HG03135 (cell line): Measurements from ENCODE around the gene GRIFIN.
"Not testable (repeated sequence)": the region's sequence is repeated elsewhere in the genome, so short reads cannot be mapped to it uniquely, and the experiment has no call there.

Experiments used
- ATAC-seq: cut with Tn5 transposase; IDR thresholded peaks from one replicate; pipeline ENCODE4 v1.9.1; 2021; ENCODE audit warnings: mild to moderate bottlenecking, moderate library complexity; ENCODE audit not compliant: unreplicated experiment

The GRIFIN gene

DNA sequence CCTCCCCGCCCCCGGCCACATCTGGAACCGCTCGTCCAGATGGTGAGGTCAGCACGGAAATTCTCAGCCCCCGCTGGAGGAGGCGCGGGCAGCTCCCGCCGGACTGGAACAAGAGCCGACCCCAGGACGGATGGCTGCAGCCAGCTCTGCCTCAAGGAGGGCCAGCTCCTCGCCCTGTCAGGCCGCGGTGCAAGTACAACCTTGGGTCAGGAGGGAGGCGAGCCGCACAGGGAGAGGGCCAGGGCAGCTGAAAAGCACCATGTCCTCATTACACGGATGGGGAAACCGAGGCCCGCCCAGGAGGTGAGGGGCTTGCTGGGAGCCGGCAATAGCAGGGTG, 3.8 kb upstream of the GRIFIN start:
- no peak for ATAC-seq

DNA sequence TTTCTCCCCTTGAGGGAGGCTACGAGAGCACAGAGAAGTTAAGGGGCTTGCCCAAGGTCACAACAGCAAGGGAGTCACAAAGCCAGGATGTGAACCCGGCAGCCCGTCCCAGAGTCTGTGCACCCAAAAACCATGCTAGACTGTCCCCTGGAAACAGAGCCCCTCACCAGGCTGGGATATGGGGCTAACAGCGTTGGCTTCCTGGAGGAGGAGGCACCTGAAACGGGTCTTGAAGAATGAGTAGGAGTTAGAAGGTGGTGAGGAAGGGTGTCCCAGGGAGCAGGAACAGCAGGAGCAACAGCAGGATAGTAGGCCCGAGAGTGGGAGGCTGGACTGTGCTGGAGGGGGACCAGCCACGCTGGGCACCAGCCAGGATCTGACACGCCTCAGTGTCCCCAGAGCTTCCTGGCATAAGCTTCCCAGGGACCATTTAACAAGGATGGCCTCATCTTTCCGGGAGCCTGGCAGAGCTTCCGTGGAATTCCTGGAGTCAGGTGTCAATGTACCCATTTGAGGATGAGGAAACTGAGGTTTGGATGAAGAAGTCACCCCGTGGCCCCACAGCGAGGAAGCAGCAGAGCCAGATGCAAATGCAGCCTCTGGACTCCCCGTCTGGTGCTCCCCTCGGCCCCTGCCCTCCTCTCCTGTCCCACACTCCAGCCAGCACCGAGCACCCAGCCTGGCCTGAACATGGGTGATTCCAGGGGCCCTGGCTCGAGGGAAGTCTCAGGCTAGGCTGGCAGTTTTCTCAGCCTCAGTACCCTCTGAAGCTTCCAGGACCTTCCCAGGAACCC, 3.3 kb upstream of the GRIFIN start:
- ATAC-seq: no peak

DNA sequence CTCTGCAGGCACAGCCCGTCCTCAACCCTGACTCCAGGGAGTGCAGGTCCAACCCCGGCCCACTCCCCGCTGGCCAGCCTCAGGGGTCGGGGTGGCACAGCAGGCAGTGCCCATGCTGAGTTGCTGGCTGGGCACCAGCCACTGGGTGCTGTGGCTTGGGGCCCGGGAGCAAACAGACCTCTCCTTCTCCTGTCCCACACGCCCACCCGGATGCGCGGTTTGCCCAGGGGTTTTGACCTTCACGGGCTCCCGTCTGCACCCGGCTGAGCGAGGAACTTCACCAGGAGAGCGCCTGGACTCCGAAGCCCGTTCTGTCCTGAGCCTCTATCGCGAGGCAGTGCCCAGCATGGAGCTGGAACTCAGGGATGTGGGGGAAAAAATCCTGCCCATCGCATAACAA, 2.6 kb upstream of the GRIFIN start:
- no peak for ATAC-seq

DNA sequence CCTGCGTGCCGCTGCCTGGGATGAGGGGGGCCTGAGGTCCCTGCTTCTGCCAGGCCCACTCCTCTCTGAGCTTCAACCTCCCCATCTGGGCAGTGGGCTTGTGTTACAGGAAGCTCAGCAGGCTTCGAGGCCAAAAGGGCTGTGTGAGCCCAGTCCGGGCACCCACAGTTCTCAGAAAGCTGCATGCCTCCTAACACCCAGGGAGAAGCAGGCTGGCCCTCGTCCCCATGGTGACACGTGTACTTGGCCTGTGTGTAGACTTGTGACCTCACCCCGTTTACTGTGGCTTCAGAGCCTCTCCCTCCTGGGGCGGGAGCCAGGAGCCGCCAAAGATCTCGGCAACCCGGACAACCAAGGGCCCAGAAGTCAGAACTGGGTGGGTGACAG, 2.2 kb upstream of the GRIFIN start:
- no peak for ATAC-seq

DNA sequence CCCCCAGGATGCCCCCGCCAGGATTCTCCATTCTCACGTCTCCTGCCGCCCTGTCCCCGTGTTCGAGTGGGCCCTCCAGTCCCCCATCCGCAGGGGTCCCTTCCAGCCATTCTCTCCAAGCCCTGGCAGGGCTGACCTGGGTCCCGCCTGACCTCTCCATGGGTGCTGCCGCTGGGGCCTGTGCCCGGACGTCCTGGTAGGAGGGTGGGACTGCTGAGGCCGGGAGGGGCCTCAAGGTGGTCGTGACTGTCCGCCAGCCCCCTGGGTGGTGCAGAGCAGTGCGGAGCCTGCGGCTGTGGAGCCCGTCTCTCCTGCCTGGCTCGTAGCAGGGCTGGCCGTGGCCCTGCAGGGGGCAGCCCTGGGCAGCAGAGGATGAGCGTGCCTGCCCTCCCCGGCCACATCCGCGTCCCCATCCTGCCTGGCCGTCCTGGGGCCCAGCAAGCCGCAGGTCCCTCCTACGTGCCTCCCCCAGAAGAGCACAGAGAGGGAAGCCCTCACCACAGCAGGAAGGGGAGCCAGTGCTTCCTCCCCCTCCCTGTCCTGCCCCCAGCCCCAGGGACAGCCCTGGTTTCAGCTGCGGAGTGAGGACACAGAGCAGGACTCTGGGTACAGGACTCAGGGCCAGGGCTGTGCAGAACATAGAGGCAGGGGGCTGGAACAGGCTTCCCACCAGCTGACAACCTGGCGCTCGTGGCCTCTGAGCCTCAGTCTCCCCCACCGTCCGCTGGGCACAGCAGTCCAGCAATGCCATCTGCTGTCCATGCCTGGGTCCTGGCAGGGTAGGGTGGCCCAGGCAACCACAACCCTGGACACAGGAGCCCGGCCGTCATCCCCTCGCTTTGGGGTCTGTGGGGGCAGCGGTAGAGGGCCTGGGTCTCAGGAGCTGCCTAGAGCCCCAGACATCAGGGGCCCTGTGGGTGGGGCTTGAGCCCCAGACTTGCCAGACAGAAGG, 1.5 kb upstream of the GRIFIN start:
- ATAC-seq: peak; percentile 57

- ATAC-seq: no peak
Observed at GRCh38 chr7:2476776-2477446, 713 bp upstream of the GRIFIN start.

- ATAC-seq: no peak
Observed at GRCh38 chr7:2475678-2476015, 551 bp downstream of the GRIFIN start.

DNA sequence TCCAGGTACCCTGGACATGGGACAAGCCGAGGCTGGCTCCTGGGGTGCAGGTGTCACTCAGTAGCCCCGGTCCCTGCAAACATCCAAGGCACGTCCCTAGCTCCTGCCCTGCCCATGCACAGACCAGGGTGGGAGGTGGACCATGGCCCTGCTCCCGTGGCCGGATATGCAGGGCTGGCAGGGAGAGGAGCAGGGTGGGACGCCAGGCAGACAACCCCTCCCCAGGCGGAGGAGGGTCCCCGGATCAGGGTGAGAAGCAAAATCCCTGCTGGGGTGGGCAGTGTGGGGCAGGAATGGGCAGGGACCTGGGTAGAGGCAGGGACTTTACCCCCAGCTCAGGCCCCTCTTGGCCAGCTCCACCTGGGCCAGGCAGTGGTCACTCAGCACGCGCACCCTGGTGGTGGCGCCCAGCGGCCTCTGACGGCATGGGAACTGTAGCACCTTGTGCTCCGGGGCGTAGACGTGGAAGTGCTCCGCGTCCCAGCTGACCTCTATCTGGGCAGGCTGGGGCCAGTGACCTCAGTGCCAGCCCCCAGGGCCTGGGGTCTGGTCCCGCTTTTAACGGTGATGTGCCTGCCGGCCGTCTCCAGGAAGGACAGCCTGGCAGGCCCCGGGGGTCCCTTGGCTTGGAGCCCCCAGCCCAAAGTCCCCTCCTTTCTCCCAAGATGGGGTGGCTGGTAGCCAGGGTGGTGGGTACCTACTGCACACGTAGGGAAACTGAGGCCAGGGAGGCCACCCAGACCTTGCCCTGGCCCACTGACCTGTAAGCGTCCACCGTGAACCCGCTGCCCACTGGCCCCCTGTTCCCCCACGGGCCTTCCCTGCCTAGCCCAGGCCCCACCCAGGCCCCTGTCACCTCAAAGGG, 1.2 kb downstream of the GRIFIN start:
- ATAC-seq: no peak

GRCh38 chr7:2474224-2474623, 2.0 kb downstream of the GRIFIN start:
- no peak for ATAC-seq

DNA sequence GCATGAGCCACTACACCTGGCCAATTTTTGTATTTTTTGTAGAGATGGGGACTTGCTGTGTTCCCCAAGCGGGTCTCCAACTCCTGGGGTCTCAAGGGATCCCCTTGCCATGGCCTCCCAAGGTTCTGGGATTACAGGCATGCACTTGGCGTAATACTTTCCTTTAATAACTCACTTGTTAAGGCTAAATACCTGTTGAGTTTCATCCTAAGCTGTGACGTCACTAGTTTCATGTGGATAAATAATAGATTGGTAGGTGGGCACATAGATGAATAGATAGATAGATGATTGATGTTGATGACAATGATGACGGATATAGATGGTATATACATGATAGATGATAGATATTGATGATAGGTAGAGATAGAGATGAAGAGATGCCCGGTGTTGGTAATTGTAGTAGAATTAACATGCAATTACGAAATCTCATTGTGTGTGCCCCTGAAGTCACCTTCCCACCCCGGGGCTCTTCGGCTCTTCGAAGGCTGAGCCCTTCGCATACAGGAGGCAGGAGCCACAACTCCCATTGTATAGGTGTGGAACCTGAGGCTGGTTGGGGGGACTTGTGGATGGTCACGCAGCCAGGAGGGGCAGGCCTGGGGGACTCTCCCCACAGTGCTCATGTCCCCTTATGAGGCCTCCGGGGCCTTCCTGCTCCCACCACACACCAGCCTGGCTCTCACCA, 2.6 kb downstream of the GRIFIN start:
- ATAC-seq: no peak

- no peak for ATAC-seq
Observed at GRCh38 chr7:2472739-2473138, 3.5 kb downstream of the GRIFIN start.

DNA sequence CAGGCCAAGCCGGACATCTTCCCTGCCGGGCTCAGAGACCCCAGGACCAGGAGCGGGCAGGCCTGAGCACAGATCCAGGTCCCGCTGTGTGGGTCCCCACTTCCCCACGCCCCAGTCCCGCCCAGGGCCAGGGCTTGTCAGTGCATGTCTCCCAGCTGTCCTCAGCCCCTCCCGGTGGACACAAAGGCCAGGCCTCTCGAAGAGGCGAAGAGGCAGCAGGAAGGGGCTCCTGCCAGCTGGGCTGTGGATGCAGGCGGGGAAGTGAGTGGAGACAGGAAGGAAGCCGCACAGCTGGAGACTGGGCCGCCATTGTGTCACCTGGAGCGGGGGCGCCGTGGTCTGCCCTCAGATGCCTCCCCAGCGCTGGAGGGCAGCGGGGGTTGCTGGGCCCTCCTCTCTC, 4.8 kb downstream of the GRIFIN start:
- ATAC-seq: no peak

GRCh38 chr7:2471022-2471329, 5.2 kb downstream of the GRIFIN start:
- ATAC-seq: no peak

DNA sequence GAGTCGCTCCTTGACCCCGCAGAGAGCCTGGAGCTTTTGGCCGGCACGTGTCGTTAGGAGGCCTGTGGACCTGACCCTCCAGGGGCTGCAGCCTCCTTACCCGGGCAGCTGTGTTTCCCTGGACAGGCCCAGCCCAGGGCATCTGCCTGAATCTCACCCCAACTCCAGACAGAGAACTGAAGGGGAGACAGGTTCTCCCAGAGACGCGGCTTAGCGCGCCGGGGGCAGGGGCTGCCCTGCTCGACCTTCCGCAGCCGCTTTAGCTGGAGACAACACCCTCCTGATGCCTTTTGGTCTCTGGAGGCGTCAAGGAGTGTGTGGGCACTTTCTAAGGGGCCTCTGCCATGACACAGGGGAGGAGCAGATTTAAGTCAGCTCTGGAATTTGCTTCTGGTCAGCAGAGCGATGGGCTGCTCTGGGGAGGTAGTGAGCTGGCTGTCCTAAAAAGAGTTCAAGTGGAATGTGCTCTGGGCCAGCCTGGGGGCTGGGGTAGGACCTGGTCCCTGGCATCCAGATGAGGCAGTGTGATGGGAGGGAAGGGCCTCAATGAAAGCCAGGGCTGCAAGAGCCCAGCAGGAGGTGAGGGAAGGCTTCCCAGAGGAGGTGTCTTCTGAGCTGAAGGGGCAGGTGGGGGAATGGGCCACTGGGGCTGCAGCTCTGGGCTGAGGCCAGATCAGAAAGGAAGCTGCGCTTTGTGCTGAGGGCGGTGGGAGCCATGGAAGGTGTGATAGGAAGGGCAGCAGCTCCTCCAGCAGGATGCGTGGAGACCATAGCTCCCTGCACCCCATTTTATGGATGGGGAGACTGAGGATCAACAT, 5.8 kb downstream of the GRIFIN start:
- ATAC-seq: no peak

DNA sequence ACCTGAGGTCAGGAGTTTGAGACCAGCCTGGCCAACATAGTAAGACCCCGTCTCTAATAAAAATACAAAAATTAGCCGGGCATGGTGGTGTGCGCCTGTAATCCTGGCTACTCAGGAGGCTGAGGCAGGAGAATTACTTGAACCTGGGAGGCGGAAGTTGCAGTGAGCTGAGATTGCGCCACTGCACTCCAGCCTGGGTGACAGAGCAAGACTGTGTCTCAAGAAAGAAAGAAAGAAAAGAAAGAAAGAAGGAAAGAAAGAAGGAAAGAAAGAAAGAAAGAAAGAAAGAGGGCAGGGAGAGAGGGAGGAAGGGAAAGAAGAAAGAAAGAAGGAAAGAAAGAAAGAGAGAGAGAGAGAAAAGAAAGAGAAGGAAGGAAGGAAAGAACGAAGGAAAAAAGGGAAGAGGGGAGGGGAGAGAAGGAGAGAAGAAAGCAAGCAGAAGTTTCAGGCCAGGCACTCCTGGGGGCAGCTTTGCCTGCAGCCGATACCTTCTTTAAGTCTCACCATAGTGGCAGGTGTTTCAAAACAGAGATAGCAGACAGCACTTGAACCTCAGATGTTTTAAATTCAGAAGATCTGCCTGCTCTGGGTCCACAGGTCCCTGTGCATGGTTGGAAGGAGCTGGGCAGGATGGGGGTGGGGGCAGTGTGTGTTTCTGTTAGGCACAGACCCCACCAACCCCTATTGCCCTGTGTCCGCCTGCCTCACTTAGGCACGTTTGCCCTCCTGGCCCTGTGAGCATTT, 6.6 kb downstream of the GRIFIN start:
- not testable (repeated sequence) for ATAC-seq

- no peak for ATAC-seq
Observed at GRCh38 chr7:2468227-2468626, 8.0 kb downstream of the GRIFIN start.

DNA sequence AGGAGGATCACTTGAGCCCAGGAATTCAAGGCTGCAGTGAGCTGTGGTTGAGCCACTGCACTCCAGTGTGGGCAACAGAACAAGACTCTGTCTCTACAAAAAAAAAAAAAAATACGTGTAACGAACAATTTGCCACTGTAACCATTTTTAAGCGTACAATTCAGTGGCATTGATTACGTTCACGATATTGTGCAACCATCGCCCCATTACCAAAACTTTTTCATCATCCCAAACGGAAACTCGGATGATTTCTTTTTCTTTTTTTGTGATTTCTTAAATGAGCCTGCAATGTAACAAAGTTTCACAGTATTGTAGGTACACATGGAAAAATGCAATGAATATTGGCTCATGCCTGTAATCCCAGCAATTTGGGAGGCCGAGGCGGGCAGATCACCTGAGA, 9.5 kb downstream of the GRIFIN start:
- ATAC-seq: no peak

GRCh38 chr7:2465928-2466327, 10.3 kb downstream of the GRIFIN start:
- ATAC-seq: no peak

- no peak for ATAC-seq
Observed at GRCh38 chr7:2462731-2463130, 13.5 kb downstream of the GRIFIN start.
